Sigmoid colon (tissue), 7 donors: Measurements from ENCODE around the gene TSPAN4. TPM values are rescaled to one million over a fixed set of nuclear protein-coding genes. Genes with fewer than 3 reads are reported as not detected.

Experiments used
- DNase-seq: peaks from one replicate; pipeline ENCODE4 v3.0.0-alpha.2; 2019
- H3K27ac ChIP-seq, 4 donors: fragments of 200-600 bp; sonication (generic); one replicate each; pipeline ENCODE4 v1.5.1; 2016 to 2019; ENCODE audit warnings: mild to moderate bottlenecking in 1 of 4
- H3K27me3 ChIP-seq, 3 donors: fragments of 200-600 bp; sonication (generic); one replicate each; pipeline ENCODE4 v1.5.1; 2019; ENCODE audit warnings: mild to moderate bottlenecking in 1 of 3
- H3K36me3 ChIP-seq, 4 donors: fragments of 200-600 bp; sonication (generic); one replicate each; pipeline ENCODE4 v1.5.1; 2016 to 2019
- H3K4me1 ChIP-seq, 4 donors: fragments of 200-600 bp; sonication (generic); one replicate each; pipeline ENCODE4 v1.5.1; 2017 to 2019
- H3K4me3 ChIP-seq, 4 donors: fragments of 200-600 bp; sonication (generic); one replicate each; pipeline ENCODE4 v1.5.1; 2017 to 2019; ENCODE audit warnings: mild to moderate bottlenecking in 2 of 4, moderate library complexity in 1 of 4
- H3K9me3 ChIP-seq, 4 donors: fragments of 200-600 bp in 3 of 4; sonication (generic) in 3 of 4; one replicate each; pipeline versions ENCODE4 v1.5.1 to v1.6.1; 2013 to 2019
- EP300 ChIP-seq, 4 donors: sonication (generic); formaldehyde crosslinking; IDR thresholded peaks; one replicate each; pipeline ENCODE4 v1.6.1; 2017; ENCODE audit warnings: antibody characterized with exemption in 4 of 4
- POLR2A ChIP-seq, 2 donors: fragments of 450-650 bp; IDR thresholded peaks; one replicate each; pipeline ENCODE4 v1.6.1; 2016; ENCODE audit warnings: antibody characterized with exemption in 2 of 2, mild to moderate bottlenecking in 2 of 2, moderate library complexity in 2 of 2
- POLR2AphosphoS5 ChIP-seq, 4 donors: sonication (generic); formaldehyde crosslinking; IDR thresholded peaks; one replicate each; pipeline ENCODE4 v1.6.1; 2017; ENCODE audit warnings: antibody characterized with exemption in 4 of 4
- WGBS, 2 donors: extraction: QIAGEN DNeasy Blood & Tissue Kit; methylation state at CpG; one replicate each; pipeline ENCODE4 v1.1.7; 2013; 5-methylcytosine and 5-hydroxymethylcytosine counted together
- intact Hi-C: fragments of 100-400 bp; cut with DNase I; formaldehyde crosslinking; loops from one replicate; pipeline ENCODE4 v1.15.1; 2023
- polyA plus RNA-seq, 3 donors: library from polyadenylated mRNA; stranded (reverse); fragments of 200-250 nt; gene quantifications; one replicate each; pipeline ENCODE4 v1.2.3, GENCODE V29; 2013
- total RNA-seq, 4 donors: library from RNA; depleted of rRNA; stranded (reverse); fragments of >200 nt; gene quantifications; one replicate each; pipeline ENCODE4 v1.1.0, GENCODE V29; 2016
- TF ChIP-seq, protein P1 (sequence below), 4 experiments: fragments of 450-650 bp in 3 of 4; fragments of 200-600 bp in 1 of 4; IDR thresholded peaks; one replicate each; pipeline ENCODE4 v1.5.1; 2016 to 2019; ENCODE audit warnings: antibody characterized with exemption in 4 of 4, mild to moderate bottlenecking in 3 of 4, moderate library complexity in 2 of 4
- donor health status: healthy with polysubstance abuse.
- donor health status: Bipolar disorder and iron deficiency.
- donor health status: healthy.

The TSPAN4 gene
- total and polyA plus RNA-seq, 7 donors: 8.8 to 92.7 (median 79.2) TPM

DNA sequence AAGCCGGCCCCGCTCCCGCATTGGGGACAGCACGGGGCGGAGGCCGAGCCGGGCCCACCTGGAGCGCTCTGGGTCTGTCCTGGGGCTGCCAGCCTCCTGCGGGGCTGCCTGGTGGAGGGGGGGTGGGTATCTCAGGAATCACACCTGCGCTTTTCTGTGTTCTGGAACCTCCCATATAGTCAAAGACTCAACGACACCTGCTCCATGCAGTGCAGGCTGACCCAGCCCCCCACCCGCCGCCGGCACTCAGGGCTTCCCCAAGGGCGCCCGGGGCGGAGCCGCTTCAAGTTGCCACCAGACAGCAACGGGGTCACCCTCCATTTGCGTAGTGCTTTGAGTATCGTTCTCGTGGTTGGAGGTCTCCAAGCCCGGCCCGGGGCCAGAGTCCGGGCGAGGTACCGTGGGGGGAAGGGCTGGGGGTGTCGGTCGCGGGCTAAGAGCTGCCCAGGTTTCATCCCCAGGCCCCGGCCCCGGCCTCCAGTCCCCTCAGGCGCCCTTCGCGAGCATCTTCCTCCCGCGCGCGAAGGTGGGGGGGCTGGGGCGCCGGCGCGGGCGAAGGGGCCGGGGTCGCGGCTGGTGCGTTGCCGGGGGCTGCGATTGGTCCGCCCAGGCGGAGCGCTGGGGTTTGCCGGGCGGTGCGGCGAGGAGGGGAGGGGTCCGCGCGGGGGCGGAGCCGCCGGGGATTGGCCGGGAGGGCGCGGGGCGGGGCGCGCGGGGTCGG, 6.6 kb downstream of the TSPAN4 start:
- 2 to 3% methylated on average over 71 of the region's 71 CpGs for WGBS, 2 donors
- TF ChIP-seq POLR2AphosphoS5 (IDR thresholded peaks at IDR 0.05) (no peak), POLR2A (IDR thresholded peaks at IDR 0.05) (no peak), EP300 (IDR thresholded peaks at IDR 0.05) (no peak)
- TF ChIP-seq, protein P1, sequence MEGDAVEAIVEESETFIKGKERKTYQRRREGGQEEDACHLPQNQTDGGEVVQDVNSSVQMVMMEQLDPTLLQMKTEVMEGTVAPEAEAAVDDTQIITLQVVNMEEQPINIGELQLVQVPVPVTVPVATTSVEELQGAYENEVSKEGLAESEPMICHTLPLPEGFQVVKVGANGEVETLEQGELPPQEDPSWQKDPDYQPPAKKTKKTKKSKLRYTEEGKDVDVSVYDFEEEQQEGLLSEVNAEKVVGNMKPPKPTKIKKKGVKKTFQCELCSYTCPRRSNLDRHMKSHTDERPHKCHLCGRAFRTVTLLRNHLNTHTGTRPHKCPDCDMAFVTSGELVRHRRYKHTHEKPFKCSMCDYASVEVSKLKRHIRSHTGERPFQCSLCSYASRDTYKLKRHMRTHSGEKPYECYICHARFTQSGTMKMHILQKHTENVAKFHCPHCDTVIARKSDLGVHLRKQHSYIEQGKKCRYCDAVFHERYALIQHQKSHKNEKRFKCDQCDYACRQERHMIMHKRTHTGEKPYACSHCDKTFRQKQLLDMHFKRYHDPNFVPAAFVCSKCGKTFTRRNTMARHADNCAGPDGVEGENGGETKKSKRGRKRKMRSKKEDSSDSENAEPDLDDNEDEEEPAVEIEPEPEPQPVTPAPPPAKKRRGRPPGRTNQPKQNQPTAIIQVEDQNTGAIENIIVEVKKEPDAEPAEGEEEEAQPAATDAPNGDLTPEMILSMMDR (IDR thresholded peaks at IDR 0.05): no peak
- Histone ChIP-seq H3K4me1 (peaks cover 0 to 61% (median 52%) of the 10 kb centered on the region in 4 donors), H3K4me3 (peak overlapping the region; percentile 1 to 54 (median 46)), H3K9me3 (no peaks in the 10 kb centered on the region), H3K36me3 (no peaks in the 10 kb centered on the region), H3K27me3 (peaks cover 0 to 23% (median 9%) of the 10 kb centered on the region in 3 donors), H3K27ac (peak overlapping the region in 1 of 4 donors; percentile 21)
- intact Hi-C loops: loop anchor here (2.0 to 5.0 kb wide), 3 partner anchors 63 to 202 kb away; partner anchors contain the start of genes AP2A2 and CHID1
- no peak for DNase-seq

DNA sequence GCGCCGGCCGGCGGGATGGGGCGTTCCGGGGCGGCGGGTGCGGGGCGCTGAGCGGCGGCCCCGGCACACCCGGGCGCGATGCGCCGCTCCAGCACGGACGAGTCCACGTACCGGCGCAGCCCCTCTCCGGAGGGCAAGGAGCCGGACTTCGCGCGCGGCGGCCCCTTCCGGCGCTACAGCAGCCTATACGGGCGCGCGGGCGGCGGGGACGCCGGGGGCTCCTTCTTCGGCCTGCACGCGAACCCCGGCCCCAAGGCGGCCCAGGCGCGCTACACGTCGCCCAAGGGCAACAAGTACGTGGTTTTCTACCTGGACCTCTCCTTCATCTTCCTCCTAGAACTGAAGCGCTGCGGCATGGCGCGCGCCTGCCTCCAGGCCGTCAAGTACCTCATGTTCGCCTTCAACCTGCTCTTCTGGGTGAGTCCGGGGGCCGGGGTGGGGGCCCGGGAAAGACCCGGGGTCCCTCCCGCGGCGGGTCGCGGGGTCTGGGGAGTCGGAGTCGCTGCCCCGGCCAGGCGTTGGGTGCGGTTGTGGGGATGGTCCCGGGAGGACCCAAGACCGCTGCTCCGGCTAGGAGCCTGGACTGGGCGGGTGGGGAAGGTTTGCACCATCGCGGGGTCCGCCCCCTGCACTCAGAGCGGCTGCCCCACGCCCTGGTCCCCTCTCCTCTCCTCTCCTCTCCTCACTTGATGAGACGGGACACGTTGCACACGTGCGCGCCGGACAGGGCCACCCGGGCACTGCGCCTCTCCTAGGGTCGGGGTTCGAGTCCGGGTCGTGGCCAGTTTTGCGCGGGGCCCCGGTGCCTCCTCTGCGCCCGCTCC, 7.5 kb downstream of the TSPAN4 start:
- no peak for DNase-seq
- intact Hi-C loops: loop anchor here (2.0 to 5.0 kb wide), 3 partner anchors 62 to 201 kb away; partner anchors contain the start of genes AP2A2 and CHID1
- H3K27ac ChIP-seq: no peak overlapping the region
- WGBS, 2 donors: 9 to 28% methylated on average over 97 of the region's 97 CpGs
- peaks cover 0 to 52% (median 43%) of the 10 kb centered on the region in 4 donors for H3K4me1 ChIP-seq
- peaks cover 0 to 23% (median 9%) of the 10 kb centered on the region in 3 donors for H3K27me3 ChIP-seq
- peak overlapping the region in 3 of 4 donors; percentile 41 to 54 (median 50) for H3K4me3 ChIP-seq
- no peaks in the 10 kb centered on the region for H3K9me3 ChIP-seq
- TF ChIP-seq, protein P1 (IDR thresholded peaks at IDR 0.05): no peak
- TF ChIP-seq POLR2A (IDR thresholded peaks at IDR 0.05): no peak
- TF ChIP-seq EP300 (IDR thresholded peaks at IDR 0.05): no peak
- no peak for TF ChIP-seq POLR2AphosphoS5 (IDR thresholded peaks at IDR 0.05)
- H3K36me3 ChIP-seq: no peaks in the 10 kb centered on the region

DNA sequence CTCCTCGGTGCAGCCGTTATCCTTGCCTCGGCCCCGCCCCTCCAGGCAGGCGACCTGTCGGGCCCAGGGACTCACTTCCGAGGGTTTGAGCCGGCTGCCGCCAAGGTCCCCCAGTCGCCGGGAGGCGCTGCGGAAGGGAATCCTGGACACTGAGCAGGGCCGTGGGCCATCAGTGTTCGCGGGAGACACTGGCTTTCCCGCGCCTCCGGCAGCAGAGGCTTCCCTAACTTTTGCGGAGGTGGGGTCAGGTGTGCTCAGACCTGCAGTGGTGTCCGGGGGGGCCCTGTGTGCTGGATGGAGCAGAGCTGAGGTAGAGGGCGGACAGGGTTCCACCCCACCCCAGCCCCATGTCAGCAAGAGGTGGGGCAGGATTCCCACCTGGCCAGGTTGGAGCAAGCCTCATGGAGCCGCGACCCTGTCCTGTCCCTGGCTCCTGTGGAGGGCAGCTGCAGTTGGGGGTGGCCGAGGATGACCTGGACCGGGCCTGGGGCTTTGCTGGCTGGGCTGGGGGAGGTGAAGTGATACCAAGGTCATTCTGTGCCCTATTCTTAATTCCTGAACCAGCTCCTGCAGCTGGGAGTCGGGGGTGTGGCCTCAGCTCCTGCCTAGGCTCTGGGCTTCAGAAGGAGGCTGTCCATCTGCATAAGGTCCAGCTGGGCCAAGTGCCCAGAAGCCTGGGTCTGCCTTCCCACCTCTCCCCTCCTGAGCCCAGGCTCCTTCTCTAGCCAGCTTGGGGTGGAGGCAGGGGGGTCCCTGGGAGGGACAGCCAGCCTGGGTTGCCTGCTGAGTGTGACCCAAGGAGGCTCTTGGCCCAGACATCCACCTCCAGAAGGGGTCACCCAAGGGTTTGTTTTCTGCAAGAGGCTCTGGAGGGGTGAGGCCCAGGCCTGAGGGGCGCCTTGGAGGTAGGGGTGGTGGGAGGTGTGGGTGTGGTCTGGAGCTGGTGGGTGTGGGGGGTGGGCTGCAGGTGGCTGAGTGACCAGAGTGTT, 8.4 kb downstream of the TSPAN4 start:
- Histone ChIP-seq H3K27me3 (peaks cover 0 to 23% (median 9%) of the 10 kb centered on the region in 3 donors), H3K36me3 (peaks cover 0 to 7% (median 0%) of the 10 kb centered on the region in 4 donors), H3K4me1 (peaks cover 0 to 42% (median 36%) of the 10 kb centered on the region in 4 donors), H3K4me3 (no peak overlapping the region), H3K9me3 (no peaks in the 10 kb centered on the region), H3K27ac (no peak overlapping the region)
- TF ChIP-seq, protein P1 (IDR thresholded peaks at IDR 0.05): no peak
- TF ChIP-seq EP300 (IDR thresholded peaks at IDR 0.05): no peak
- TF ChIP-seq POLR2A (IDR thresholded peaks at IDR 0.05): no peak
- no peak for TF ChIP-seq POLR2AphosphoS5 (IDR thresholded peaks at IDR 0.05)
- 28 to 68% methylated on average over 28 of the region's 28 CpGs for WGBS, 2 donors
- intact Hi-C loops: no loop called here
- no peak for DNase-seq

DNA sequence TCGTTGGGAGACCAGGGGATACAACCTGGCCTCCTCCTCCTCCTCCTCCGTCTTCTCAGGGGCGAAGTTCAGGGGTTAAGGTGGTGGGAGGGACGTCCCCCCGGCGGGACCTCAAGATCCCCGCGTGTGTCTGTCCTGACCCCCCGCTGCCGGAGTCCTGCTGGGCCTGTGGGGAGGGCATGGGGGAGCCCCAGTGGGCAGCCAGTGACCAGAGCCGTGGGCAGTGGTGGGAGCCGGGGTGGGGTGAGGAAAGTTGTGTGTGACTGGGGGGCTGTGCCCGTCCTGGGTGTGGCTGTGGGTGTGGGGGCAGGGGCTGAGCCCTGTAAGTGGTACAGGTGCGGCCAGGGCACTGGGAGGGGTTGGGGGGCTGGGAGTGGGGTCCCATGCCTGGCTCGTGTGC, 10.1 kb downstream of the TSPAN4 start:
- Histone ChIP-seq H3K4me3 (no peak overlapping the region), H3K4me1 (peaks cover 0 to 35% (median 33%) of the 10 kb centered on the region in 4 donors), H3K27me3 (peaks cover 0 to 21% (median 9%) of the 10 kb centered on the region in 3 donors), H3K9me3 (no peaks in the 10 kb centered on the region), H3K27ac (no peak overlapping the region), H3K36me3 (peaks cover 0 to 7% (median 0%) of the 10 kb centered on the region in 4 donors)
- TF ChIP-seq POLR2AphosphoS5 (IDR thresholded peaks at IDR 0.05) (no peak), EP300 (IDR thresholded peaks at IDR 0.05) (no peak), POLR2A (IDR thresholded peaks at IDR 0.05) (no peak)
- TF ChIP-seq, protein P1 (IDR thresholded peaks at IDR 0.05): no peak
- WGBS, 2 donors: 41 to 77% methylated on average over 15 of the region's 15 CpGs
- intact Hi-C loops: no loop called here
- DNase-seq: no peak
